Hepatocyte (in vitro differentiated cells): Measurements from ENCODE around the gene SSX3.
"Not testable (repeated sequence)": the region's sequence is repeated elsewhere in the genome, so short reads cannot be mapped to it uniquely, and the experiment has no call there.

Experiments
- EZH2 ChIP-seq: fragments of 200-600 bp; sonication (generic); IDR thresholded peaks from 2 replicates; pipeline ENCODE4 v1.6.1; 2016; ENCODE audit warnings: antibody characterized with exemption, mild to moderate bottlenecking, borderline replicate concordance
- TF ChIP-seq, protein P1 (sequence below): fragments of 200-600 bp; sonication (generic); IDR thresholded peaks from 2 replicates; pipeline ENCODE4 v1.5.1; 2016; ENCODE audit warnings: antibody characterized with exemption, mild to moderate bottlenecking; ENCODE audit not compliant: poor library complexity

DNA sequence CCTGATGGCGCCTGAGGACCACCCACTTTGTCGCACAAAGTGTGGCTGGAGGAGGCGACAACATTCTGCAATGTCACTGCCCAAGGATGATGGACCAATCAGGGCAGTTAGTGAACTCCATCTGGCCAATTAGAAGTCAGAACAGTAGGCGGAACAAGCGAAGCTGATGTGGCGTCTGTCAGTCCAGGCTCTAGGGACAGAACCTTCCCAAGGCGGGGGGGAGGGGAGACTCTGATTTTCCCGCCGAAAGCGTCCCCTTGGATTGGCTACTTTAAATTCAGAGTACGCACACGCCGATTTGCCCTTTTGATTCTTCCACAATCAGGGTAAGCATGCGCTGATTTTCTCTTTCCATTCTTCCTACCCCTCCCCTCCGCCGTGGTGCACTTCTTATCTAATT, 26.7 kb upstream of the SSX3 start, which contains the start of gene SSX4:
- TF ChIP-seq, protein P1, sequence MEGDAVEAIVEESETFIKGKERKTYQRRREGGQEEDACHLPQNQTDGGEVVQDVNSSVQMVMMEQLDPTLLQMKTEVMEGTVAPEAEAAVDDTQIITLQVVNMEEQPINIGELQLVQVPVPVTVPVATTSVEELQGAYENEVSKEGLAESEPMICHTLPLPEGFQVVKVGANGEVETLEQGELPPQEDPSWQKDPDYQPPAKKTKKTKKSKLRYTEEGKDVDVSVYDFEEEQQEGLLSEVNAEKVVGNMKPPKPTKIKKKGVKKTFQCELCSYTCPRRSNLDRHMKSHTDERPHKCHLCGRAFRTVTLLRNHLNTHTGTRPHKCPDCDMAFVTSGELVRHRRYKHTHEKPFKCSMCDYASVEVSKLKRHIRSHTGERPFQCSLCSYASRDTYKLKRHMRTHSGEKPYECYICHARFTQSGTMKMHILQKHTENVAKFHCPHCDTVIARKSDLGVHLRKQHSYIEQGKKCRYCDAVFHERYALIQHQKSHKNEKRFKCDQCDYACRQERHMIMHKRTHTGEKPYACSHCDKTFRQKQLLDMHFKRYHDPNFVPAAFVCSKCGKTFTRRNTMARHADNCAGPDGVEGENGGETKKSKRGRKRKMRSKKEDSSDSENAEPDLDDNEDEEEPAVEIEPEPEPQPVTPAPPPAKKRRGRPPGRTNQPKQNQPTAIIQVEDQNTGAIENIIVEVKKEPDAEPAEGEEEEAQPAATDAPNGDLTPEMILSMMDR: not testable (repeated sequence)
- not testable (repeated sequence) for TF ChIP-seq EZH2
